Panc1 (cell line): ENCODE results near the gene RNASEH1. TPM values are rescaled to one million over a fixed set of nuclear protein-coding genes. Genes with fewer than 3 reads are reported as not detected.

Experiments
- ATAC-seq: fragments of 200-7000 bp; cut with Tn5 transposase; 2 replicates; pipeline ENCODE4 v1.9.1; 2020; ENCODE audit warnings: mild to moderate bottlenecking, moderate library complexity
- BruUV-seq: library from RNA; stranded (reverse); fragments of 400-500 nt; replicated peaks from 2 replicates; lab custom pipeline; 2021; lab: Mats Ljungman, UMichigan
- CTCF ChIA-PET: fragments of 300-600 bp; sonication (Branson Sonifier 250); formaldehyde crosslinking; loops from one replicate; lab custom pipeline; 2022; ENCODE audit warnings: antibody characterized with exemption; lab: Charles Lee
- POLR2A ChIA-PET: fragments of 300-600 bp; sonication (Branson Sonifier 250); formaldehyde crosslinking; loops from one replicate; lab custom pipeline; 2022; ENCODE audit warnings: antibody characterized with exemption; lab: Charles Lee
- DNase-seq: peaks from one replicate; pipeline ENCODE4 v3.0.0-alpha.2; 2010; ENCODE audit warnings: low read depth, low spot score
- H3K27ac ChIP-seq: 2 replicates; pipeline ENCODE4 v1.5.1; 2011; ENCODE audit warnings: mild to moderate bottlenecking, low read length, inconsistent platforms
- H3K27me3 ChIP-seq: fragments of 200-500 bp; sonication (Bioruptor generic); 2 replicates; pipeline ENCODE4 v1.6.0; 2014; ENCODE audit warnings: low read length, inconsistent platforms; ENCODE audit not compliant: control insufficient read depth, insufficient read depth
- H3K36me3 ChIP-seq: fragments of 200-500 bp; sonication (Bioruptor generic); 2 replicates; pipeline ENCODE4 v1.5.1; 2014; ENCODE audit warnings: inconsistent platforms, mild to moderate bottlenecking, low read length, moderate library complexity; ENCODE audit not compliant: control insufficient read depth, insufficient read depth
- H3K4me1 ChIP-seq: 2 replicates; pipeline ENCODE4 v1.5.1; 2011; ENCODE audit warnings: inconsistent platforms, mild to moderate bottlenecking, low read length, moderate library complexity; ENCODE audit not compliant: control insufficient read depth, insufficient read depth
- H3K4me3 ChIP-seq, 2 experiments: 2 replicates each; pipeline ENCODE4 v1.5.1; 2011 to 2012; ENCODE audit warnings: low read depth in 2 of 2, low read length in 2 of 2, mild to moderate bottlenecking in 2 of 2, inconsistent platforms in 1 of 2, moderate library complexity in 1 of 2
- H3K9me3 ChIP-seq: fragments of 200-500 bp; sonication (Bioruptor generic); 2 replicates; pipeline ENCODE4 v1.5.1; 2014; ENCODE audit warnings: low read depth, mild to moderate bottlenecking, inconsistent platforms, low read length, moderate library complexity; ENCODE audit not compliant: control insufficient read depth, insufficient read depth
- CTCF ChIP-seq: fragments of 450-650 bp; IDR thresholded peaks from 2 replicates; pipeline ENCODE4 v1.5.1; 2017; ENCODE audit warnings: mild to moderate bottlenecking
- POLR2AphosphoS5 ChIP-seq: IDR thresholded peaks from 2 replicates; pipeline ENCODE4 v1.6.1; 2012; ENCODE audit warnings: mild to moderate bottlenecking, low read depth, low read length, moderate library complexity
- SIN3A ChIP-seq: IDR thresholded peaks from 2 replicates; pipeline ENCODE4 v1.6.1; 2012; ENCODE audit warnings: low read depth, mild to moderate bottlenecking, low read length, moderate library complexity, borderline replicate concordance; ENCODE audit not compliant: insufficient read depth
- TCF7L2 ChIP-seq: IDR thresholded peaks from 2 replicates; pipeline ENCODE4 v1.6.1; 2011; ENCODE audit warnings: mild to moderate bottlenecking, low read depth, low read length, inconsistent platforms
- in situ Hi-C: cut with HindIII; loops from 2 replicates; pipeline ENCODE4 v1.10.0; 2016; ENCODE audit warnings: low sequenced_read_pairs, low pct_unique_long_range_greater_than_20kb
- intact Hi-C: fragments of 100-400 bp; cut with micrococcal nuclease; formaldehyde crosslinking; loops from one replicate; pipeline ENCODE4 v1.10.0; 2022; ENCODE audit not compliant: unreplicated experiment
- total RNA-seq: library from RNA; stranded (reverse); gene quantifications from one replicate; pipeline ENCODE4 v1.2.1, GENCODE V29; 2021; ENCODE audit not compliant: unreplicated experiment
- TF ChIP-seq, protein P1 (sequence below), 2 experiments: IDR thresholded peaks; 2 replicates each; pipeline ENCODE4 v1.6.1; 2011 to 2012; ENCODE audit warnings: low read depth in 2 of 2, control low read depth in 1 of 2, low read length in 1 of 2, mild to moderate bottlenecking in 1 of 2, moderate library complexity in 1 of 2; ENCODE audit not compliant: insufficient read depth in 1 of 2

The RNASEH1 gene
- total RNA-seq, 1 experiment from 2014 or later, result 43.7 TPM

- ChIA-PET CTCF (no interaction called here), POLR2A (interaction anchor here (0.5 kb wide), 1 partner anchor 11 kb away, joined by 3 read pairs; no protein-coding TSS in a partner anchor)
- intact Hi-C loops, result no loop called here
These were observed 31.0 kb upstream of the RNASEH1 start for GRCh38 chr2:3589086-3589485.

DNA sequence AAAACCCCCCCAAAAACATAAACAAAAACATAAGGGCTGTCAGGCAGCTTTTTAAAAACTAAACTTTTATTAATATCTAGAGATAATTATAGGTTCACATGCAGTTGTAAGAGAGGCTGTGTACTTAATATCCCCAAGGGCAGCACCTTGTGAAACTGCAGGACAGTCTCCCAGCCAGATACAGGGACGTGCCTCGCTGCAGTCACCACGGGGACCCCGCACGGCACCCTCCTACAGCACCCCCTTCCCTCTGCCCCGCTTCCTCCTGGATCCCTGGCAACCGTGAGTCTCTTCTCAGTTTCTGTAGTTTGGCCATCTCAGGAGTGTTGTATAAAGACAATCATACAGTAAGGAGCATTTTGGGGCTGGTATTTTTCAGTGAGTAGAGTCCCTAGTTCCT, 30.0 kb upstream of the RNASEH1 start:
- BruUV-seq, result no TSS peak
- Histone ChIP-seq H3K27me3 (no peaks in the 10 kb centered on the region), H3K4me1 (peaks cover 6% of the 10 kb centered on the region; the same call in 1 of the 2 replicates), H3K4me3 (no peak overlapping the region), H3K9me3 (no peaks in the 10 kb centered on the region), H3K27ac (no peak overlapping the region), H3K36me3 (peaks cover 7% of the 10 kb centered on the region)
- CTCF ChIA-PET, result interaction anchor here (0.6 kb wide), 1 partner anchor 23 kb away, joined by 3 read pairs; no protein-coding TSS in a partner anchor
- in situ Hi-C loops (no loop called here), intact Hi-C loops (no loop called here)
- no peak for DNase-seq
- no peak for ATAC-seq
- POLR2A ChIA-PET, result interaction anchor here (0.6 kb wide), 1 partner anchor 154 kb away, joined by 3 read pairs; no protein-coding TSS in a partner anchor
- TF ChIP-seq CTCF (no peak), SIN3A (no peak), POLR2AphosphoS5 (no peak), TCF7L2 (no peak)
- TF ChIP-seq, protein P1, sequence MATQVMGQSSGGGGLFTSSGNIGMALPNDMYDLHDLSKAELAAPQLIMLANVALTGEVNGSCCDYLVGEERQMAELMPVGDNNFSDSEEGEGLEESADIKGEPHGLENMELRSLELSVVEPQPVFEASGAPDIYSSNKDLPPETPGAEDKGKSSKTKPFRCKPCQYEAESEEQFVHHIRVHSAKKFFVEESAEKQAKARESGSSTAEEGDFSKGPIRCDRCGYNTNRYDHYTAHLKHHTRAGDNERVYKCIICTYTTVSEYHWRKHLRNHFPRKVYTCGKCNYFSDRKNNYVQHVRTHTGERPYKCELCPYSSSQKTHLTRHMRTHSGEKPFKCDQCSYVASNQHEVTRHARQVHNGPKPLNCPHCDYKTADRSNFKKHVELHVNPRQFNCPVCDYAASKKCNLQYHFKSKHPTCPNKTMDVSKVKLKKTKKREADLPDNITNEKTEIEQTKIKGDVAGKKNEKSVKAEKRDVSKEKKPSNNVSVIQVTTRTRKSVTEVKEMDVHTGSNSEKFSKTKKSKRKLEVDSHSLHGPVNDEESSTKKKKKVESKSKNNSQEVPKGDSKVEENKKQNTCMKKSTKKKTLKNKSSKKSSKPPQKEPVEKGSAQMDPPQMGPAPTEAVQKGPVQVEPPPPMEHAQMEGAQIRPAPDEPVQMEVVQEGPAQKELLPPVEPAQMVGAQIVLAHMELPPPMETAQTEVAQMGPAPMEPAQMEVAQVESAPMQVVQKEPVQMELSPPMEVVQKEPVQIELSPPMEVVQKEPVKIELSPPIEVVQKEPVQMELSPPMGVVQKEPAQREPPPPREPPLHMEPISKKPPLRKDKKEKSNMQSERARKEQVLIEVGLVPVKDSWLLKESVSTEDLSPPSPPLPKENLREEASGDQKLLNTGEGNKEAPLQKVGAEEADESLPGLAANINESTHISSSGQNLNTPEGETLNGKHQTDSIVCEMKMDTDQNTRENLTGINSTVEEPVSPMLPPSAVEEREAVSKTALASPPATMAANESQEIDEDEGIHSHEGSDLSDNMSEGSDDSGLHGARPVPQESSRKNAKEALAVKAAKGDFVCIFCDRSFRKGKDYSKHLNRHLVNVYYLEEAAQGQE (IDR thresholded peaks at IDR 0.05; ENCODE audit: insufficient read depth in 1 of 2, low read depth in 2 of 2, low read length in 1 of 2), result no peak

More at GRCh38 chr2:3589086-3589485, 31.0 kb upstream of the RNASEH1 start:
- H3K4me3 ChIP-seq, result no peak overlapping the region
- H3K4me1 ChIP-seq, result peaks cover 6% of the 10 kb centered on the region; the same call in 1 of the 2 replicates
- DNase-seq (no peak), ATAC-seq (no peak)
- no TSS peak for BruUV-seq
- no peaks in the 10 kb centered on the region; the same call in 1 of the 2 replicates for H3K36me3 ChIP-seq
- no peaks in the 10 kb centered on the region for H3K27me3 ChIP-seq
- in situ Hi-C loops, result no loop called here
- no peaks in the 10 kb centered on the region for H3K9me3 ChIP-seq
- TF ChIP-seq, protein P1 (IDR thresholded peaks at IDR 0.05; ENCODE audit: insufficient read depth in 1 of 2, low read depth in 2 of 2, low read length in 1 of 2), result no peak
- H3K27ac ChIP-seq, result no peak overlapping the region
